Stimulated activated CD8-positive, alpha-beta memory T cell treated with anti-CD3 and anti-CD28 coated beads, Interleukin-15, amount 100 ng/mL, for 24 hours (primary cell): Measurements from ENCODE around the gene ANKS1A.
"Not testable (repeated sequence)": the region's sequence is repeated elsewhere in the genome, so short reads cannot be mapped to it uniquely, and the experiment has no call there.

Experiments used
- DNase-seq: peaks from one replicate; pipeline ENCODE4 v3.0.0-alpha.2; 2020; ENCODE audit warnings: low read depth

The ANKS1A gene

DNA sequence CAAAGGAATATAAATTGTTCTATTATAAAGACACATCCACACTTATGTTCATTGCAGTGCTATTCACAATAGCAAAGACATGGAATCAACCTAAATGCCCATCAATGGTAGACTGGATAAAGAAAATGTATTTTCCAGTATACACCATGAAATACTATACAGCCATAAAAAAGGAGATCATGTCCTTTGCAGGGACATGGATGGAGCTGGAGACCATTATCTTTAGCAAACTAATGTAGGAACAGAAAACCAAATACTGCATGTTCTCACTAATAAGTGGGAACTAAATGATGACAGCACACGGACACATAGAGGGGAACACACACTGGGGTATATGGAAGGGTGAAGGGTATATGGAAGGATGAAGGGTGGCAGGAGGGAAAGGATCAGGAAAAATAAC is 5.0 kb upstream of the ANKS1A start:
- DNase-seq: not testable (repeated sequence)

DNA sequence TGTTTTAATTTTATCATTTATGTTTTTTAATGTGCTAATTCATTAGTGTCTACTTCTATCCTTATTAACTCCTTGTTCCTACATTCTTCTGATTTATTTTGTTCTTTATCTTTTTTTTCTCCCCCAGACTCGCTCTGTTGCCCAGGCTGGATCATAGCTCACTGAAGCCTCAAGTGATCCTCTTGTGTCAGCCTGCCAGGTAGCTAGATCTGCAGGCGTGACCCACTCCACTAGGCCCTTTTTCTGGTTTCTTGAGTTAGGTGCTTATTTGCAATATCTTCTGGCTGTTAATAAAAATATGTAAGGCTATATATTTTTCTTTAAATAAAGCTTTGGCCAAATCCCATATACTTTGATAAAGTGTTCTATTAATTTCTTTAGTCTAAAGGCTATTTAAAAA is 4.1 kb upstream of the ANKS1A start:
- no peak for DNase-seq

DNA sequence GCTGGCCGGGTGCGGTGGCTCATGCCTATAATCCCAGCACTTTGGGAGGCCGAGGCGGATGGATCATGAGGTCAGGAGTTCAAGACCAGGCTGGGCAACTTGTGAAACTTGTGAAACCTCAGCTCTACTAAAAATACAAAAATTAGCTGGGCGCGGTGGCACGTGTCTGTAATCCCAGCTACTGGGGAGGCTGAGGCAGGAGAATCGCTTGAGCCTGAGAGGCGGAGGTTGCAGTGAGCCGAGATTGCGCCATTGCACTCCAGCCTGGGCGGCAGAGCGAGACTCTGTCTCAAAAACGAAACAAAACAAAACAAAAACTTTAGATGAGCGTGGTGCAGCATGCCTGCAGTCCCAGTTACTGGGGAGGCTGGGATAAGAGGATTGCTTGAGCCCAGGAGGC is 3.2 kb upstream of the ANKS1A start:
- DNase-seq: not testable (repeated sequence)

DNA sequence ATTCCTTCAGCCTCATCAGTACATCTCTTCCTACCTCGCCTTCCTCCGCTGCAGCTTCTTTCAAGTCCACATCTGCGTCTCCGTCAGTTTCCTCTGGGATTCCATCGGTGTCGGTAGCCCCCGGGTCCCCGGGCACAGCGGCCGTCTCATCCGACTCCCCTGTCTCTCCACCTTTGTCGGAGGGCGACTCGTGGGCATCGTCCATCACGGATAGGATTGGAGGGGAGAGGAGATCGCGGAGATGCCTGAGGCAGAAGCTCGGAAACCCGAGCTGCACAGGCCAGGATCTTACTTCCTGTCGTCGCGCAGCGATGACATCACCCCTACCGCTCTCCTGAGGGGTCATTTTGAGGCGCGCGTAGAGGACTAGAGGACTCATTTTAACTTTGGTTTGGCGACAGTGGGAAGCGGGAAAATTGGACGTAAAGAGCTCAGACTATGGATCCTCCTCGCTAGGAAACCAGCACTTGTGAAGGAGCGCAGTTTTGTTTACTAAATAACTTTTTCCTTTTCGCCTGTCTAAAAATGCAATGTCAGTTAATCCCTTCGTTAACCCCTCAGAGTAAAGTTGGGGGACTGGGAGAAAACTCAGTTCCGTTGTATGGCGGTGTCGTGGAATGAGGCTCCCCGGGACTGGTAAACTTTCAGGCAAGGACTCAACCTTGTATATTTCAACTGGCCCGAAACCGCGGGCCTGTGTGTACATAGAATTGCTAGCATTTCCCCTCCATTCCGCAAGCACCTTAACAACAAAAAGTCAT is 1.1 kb upstream of the ANKS1A start, which contains the start of gene TAF11:
TSS of gene TAF11 (minus strand) at position 290 of the 761 bp plus-strand sequence. CDS start at position 205, 85 bp downstream.
- DNase-seq: peak; percentile 82

DNA sequence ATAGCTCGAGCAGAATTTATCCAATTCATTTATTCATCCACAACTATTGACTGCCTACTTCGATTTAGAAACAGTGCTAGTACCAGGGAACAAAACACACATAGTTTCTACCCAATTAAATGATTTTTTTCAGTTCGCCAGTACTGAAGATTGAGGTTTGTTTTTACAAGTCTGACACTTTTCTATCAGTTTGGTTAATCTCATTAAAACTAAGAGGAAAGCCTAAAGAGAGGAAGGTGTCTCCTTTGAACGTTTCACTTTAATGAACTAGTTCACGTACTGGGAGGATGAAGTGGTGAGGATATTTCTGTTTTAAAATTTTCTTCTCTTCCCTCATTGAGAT is 570 bp upstream of the ANKS1A start:
- DNase-seq: no peak

DNA sequence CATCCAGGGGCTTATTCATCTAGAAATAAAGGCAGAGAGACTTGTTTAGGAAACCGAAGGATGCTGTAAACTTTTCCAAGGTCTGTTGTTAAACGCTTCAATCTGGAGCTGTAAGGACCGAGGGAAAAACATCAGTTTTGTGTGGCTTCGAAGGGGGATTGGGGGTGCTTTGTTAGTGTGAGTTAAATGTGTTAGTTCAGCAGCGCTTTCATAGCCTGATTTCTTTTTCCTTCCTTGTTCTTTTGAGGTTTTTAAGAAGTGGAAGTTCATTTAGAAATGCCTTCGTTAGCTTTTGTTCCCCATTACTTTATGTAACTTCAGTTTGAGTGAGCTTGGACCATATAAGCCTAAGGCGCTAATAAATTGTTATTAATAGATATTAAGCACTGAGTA is 1.5 kb downstream of the ANKS1A start:
- no peak for DNase-seq

DNA sequence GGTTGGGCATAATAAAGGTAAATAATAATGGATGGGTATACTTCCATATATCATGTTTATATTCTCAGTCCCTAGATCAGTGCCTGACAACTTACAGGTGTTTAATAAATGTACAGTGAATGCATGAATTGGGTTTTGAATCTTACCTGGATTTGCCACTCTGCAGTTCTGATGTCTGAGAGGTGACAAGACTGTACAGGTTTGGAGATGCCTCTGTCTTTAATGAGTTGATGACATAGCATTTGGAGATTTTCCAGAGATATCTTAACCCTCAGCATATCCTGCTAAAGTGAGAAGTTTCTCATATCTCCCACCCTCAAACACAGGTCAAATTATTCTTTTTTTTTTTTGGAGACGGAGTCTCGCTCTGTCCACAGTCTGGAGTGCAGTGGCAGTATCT is 2.2 kb downstream of the ANKS1A start:
- DNase-seq: no peak

DNA sequence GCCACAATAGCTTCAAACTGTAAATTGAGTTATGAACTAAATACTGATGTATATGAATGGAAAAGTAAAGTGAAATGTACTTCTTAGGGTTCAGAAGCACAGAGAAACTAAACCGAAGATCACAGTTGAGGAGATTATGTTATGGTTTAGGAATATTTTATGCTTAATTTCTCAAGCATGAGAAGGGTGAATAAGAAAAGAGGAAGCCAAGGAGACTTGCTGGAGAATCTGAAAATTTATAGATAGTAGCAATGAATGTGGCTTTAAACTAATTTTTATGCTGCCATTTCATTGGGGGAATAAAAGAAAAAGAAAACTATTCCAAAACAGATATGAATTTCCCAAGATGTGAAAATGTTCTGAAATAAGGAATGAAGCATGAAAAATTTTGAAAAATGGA is 5.6 kb downstream of the ANKS1A start:
- no peak for DNase-seq

DNA sequence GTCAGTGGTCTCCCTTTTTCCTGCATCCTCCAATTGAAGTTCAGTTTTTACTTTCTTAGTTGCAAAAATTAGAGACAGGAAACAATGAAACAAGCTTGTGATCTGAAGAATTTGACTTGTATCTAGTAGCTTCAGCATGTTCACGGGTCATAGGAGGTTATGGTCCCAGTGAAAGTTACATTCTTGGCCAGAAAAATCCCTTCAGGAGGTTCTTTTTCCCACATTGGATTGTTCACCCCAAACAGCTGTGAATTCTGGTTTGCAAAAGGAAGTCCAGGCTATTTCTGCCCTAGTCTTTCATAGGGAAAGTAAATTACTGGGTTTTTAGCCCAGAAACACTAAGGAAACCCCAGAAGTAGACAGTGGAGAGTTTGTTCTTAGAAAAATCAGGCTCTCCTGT is 8.1 kb downstream of the ANKS1A start:
- DNase-seq: no peak

DNA sequence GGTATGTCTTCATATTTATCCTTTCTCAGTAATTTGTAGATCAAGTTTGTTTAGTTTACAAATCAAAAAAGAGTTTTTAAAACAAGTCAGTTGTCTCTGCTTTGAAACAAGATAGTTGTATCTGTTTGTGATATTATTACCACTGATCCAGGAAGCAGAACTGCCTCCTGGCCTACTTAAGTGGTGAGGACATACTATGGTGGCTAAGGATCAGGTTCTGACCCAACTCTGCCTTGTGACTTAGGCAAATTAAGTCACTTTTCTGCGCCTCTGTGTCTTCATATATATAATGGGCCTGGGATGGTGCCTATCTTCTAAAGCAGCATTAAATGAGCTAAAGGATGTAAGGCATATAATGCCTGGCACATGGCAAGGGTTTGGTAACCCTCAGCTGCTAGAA is 8.7 kb downstream of the ANKS1A start:
- DNase-seq: no peak

DNA sequence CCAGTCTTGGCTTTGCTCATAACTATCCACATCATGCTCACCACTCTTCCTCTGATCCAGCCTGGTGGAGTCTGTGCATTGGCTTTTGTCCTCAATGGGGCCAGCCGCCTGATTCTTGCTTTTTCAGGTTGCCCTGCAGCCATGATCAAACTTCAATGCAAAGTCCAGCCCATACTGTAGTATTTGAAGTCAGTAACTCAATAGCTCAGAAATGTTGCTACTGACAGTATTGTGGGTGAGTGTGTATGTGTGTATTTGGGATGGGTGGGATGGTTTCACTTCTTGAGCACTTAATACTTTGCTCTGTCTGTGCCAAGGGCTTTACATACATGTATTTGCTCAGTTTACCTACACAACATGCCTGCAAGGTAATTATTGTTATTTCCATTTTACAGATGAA is 10.7 kb downstream of the ANKS1A start:
- not testable (repeated sequence) for DNase-seq

DNA sequence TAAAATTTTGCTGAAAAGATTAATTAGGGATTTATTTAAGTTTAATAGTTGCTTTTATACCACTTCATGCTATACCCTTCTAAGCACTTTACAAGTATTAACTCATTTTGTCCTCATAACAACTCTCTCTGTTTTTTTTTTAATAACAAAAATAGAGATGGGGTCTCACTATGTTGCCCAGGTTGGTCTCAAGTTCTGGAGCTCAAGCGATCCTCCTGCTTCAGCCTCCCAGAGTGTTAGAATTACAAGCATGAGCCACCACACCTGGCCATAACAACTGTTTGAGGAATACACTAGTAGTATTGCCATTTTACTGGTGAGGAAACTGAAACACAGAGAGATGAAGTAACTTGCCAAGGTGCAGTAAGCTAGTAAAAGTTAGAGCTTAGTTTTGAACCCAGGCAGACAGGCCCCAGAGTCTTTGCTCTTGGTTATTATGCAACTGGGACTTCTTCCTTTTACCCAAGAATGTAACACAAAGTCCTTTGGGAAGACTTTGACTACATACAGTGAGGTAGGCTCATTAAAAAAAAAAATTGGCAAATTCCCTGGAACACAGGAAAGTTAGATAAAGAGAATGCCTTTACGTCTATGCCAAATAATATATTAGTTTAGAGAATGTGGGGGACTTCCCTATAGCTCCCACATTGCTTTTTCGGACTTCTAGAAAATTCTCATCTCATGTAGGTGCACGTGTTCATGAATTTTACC is 11.4 kb downstream of the ANKS1A start:
- DNase-seq: no peak

DNA sequence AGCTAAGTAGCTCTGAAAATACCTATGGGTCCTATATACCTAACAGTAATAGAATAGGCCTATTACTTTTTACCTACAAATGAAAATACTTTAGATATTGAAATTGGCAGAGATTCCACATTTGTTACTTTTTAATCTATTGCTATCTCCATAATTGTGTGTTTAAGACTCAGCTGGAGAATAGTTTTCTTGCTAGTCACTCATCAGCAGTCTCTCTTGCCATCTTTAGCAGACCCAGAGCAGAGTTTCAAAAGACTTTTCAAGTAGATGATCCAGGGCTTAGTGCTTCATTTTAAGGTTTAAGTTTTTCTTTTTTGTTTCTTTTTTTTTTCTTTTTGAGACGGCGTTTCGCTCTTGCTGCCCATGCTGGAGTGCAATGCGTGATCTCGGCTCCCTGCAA is 12.9 kb downstream of the ANKS1A start:
- no peak for DNase-seq

DNA sequence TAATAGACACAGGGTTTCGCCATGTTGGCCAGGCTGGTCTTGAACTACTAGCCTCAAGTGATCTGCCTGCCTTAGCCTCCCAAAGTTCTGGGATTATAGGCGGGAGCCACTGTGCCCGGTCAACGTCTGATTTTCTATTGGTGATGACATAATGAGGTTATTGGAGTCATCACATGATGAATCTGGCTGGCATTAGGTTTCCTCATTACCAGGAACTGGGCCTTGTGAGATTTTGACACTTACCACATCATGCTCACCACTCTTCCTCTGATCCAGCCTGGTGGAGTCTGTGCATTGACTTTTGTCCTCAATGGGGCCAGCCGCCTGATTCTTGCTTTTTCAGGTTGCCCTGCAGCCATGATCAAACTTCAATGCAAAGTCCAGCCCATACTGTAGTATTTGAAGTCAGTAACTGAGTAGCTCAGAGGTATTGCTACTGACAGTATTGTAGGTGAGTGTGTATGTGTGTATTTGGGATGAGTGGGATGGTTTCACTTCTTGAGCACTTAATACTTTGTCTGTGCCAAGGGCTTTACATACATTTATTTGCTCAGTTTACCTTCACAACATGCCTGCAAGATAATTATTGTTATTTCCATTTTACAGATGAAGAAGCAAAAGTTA is 16.0 kb downstream of the ANKS1A start:
- no peak for DNase-seq

DNA sequence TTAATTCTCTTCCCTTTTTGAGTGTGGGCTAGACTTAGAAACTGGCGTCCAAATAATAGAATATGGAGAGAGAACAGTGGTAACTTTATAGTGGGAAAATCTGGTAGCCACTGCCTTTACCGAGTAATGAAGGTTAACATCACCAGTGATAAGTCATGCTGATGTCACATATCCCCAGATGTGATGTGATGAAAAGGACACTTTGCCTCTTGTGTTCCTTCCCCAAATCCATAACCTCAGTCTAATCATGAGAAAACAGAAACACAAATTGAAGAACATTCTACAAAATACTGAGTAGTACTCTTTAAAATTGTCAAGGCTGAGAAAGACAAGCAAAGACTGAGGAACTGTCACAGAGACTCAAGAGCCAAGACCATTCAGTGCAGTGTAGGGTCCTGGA is 17.8 kb downstream of the ANKS1A start:
- DNase-seq: no peak

DNA sequence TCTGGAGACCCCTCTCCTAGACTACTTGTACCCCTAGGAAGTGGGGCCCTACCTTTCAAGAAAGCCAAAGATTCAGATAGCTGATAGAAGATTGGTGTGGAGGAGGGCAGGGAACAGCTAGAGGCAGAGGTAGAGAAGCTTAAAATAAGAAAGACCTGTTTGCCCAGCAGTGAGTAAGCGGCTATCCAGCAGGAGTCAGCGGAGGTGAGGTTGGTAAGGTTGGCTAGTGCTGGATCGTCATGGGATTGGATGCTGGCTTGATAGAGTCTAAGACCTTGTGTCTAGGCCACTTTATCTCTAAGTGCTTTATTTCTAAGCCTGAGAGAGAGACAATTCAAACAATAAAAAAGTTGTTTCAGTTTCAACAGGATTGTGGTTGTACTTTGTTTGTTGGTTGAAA is 19.1 kb downstream of the ANKS1A start:
- no peak for DNase-seq

DNA sequence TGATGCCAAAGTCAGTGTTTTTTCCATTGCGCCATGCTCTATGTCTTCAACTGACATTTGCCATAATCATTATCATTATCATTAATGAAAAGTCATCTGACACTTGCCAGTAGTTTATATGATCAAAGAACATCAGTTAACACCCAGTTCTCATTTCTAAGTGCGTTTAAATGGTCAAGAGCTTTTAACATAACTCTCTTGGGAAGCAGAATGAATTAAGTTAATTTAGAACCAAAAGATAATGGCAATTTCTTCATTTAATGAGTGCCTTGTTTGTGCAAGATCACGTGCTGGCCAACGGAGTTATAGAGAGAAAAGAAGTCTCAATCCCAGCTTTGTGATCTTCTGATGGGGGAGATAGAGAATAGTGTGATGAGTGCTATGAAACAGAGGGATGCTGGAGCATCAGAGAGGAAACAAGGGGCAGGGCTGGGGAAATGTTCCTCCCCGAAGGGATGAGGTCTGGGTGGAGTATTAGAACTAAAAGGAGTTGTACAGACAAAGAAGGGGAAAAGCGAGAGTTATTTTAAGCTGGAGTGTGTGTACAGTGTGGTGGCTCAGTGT is 20.3 kb downstream of the ANKS1A start:
- DNase-seq: no peak

DNA sequence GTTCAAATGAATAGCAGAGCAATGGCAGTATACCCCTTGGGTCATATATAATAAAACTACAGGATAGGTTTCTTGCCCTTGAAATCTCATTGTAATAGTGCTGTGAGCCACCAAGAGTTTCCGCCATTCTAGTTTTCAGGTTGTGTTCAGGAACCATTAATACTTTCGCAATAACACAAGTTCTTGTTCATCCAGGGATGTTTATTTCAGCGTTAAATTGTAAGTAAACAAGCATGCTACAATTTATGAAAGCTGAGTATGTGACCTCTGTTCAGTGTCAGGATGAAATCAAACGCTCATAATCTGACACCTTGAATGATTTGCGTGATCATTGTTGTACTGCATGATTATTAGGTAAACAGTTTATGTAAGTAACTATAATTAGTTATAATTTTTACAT is 22.8 kb downstream of the ANKS1A start:
- DNase-seq: no peak

DNA sequence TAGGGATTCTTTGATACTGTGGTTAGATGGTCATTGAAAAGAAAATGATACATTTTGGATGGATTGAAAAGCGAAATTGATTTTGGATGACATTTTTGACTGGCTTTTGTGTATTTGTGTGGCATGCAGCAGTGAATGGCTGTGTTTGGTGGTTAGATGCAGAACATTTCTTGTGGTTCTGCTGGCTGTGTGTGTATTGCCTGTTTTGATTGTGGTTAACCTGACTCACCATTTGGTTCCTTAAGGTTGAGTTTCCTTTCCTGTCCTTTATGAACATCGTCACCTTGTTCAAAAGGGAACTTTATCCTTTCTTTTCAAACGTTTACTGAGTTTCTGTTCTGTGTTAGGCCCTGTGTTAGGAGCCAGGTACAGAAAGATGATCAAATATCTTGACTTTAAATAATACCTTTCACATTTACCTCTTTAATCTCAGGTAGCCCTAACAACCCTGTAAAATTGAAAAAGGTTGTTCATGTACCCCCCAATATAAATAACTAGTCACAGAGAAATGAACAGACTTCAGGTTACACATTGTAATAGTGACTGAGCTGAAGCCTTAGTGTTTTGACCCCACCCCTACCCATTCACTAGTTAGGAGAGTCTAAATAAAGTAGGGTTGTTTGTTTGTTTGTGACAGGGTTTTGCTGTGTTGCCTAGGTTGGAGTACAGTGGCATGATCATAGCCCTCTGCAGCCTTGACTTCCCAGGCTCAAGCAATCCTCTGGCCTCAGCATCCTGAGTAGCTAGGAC is 23.8 kb downstream of the ANKS1A start:
- no peak for DNase-seq

DNA sequence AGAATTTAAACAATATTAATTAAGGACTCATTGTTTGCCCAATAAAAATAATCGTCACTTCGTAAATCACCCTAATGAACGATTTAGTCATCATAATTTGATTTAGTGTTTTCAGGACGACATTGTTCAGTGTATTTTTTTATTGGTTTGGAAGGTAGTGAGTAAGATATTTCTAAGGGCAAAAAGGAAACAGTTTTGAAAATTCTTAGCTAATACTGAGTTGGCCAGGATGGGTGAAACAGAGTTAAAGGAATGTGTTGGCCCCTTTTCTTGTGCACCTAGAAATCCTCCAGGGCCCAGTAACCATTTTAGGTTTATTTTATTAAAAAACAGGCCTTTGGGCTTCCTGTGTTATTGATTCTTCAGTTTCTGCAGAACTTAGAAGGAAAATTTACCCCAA is 25.3 kb downstream of the ANKS1A start:
- no peak for DNase-seq

DNA sequence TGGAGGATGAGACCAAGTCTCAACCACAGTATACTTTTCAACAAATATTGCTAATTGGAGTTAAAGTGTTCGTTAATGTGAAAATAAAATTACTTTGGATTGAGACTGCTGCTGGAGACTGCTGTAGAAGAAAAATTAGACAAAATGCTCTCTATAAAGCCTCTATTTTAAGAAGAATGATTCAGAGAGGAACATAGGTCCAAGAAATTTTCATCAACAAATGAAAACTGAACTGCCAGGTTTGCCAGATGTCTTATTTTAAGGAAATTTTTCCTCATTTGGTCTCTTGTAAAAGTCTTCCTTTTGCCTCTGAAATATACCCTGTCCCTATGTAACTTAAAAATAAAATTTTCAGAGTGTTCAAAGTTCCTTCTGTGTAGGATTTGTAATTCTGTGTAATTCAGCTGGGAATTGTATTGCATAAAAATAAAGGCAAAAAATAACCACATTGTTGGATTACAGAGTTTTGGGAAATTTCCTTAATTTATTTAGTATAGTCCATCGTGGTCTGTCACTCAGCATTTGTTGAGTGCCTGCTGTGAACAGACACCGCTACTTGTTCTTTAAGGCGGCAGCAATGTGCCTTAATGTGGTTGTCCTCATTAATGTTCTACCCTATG is 27.4 kb downstream of the ANKS1A start:
- no peak for DNase-seq
